GM12874 (cell line): Measurements from ENCODE around the gene HS6ST2.

Experiments used
- CTCF ChIP-seq: IDR thresholded peaks from 2 replicates; pipeline ENCODE4 v1.5.1; 2011; ENCODE audit warnings: low read depth, mild to moderate bottlenecking, control low read depth, low read length, moderate library complexity; ENCODE audit not compliant: insufficient read depth

The HS6ST2 gene

GRCh38 chrX:132956421-132957210 is 1.8 kb downstream of the HS6ST2 start:
- no peak for TF ChIP-seq CTCF

- TF ChIP-seq CTCF: no peak
Observed at GRCh38 chrX:132955690-132956089, 2.7 kb downstream of the HS6ST2 start.

DNA sequence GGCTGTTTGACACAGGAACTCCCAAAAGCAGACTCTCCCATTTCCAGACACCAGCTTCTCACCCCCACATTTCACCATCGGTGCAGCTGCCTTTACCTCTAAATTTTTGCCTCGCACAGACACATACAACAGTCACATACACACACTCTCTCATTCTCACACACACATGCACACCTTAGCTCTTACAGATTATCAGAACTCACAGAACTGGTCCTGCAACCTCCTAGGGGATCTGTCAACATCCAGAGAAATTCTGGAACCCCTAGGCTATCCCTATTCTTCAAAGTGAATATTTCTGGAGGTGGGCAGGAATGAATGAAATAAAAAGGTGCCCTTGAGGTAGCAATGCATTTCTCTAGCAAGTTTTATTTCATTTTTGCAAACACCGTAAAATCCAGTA is 4.1 kb downstream of the HS6ST2 start:
- TF ChIP-seq CTCF: no peak

DNA sequence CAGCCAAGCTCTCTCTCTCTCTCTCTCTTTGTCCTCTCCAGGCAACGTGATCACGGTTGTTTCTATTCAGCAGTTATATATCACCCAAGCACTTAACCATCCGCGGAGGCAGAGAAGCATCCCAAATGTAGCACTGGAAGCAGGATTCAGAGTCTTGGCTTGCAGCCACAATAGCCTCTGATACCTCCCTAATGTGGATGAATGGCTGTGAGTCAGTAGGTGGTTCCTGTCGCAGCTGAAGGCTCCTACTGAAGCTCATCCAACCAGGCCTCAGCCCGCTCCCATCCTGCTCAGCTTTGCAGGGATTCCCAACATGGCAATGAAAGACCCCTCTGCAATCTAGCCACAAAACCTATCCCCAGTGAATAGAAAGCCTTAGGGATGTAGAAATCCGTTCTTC is 5.1 kb downstream of the HS6ST2 start:
- no peak for TF ChIP-seq CTCF

- TF ChIP-seq CTCF: peak; percentile 16; the same call in 1 of the 2 replicates
Observed at GRCh38 chrX:132948648-132949260, 9.7 kb downstream of the HS6ST2 start.

- TF ChIP-seq CTCF: no peak
Observed at GRCh38 chrX:132940727-132941327, 17.6 kb downstream of the HS6ST2 start.

DNA sequence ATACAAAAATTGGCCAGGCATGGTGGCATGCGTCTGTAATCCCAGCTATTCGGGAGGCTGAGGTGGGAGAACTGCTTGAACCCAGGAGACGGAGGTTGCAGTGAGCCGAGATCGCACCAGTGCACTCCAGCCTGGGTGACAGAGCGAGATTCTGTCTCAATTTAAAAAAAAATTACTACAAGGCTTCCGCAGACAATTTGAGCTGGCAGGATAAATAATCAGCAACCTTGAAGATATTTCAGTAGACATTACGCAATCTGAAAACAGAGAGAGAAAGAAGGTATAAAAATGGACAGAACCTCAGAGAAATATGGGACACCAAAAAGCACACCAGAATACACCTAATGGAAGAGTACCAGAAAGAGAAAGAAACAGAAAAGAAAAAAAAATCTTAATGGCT is 25.3 kb downstream of the HS6ST2 start:
- TF ChIP-seq CTCF: no peak
